ENCODE measurements around the gene APOA5. TPM values are rescaled to one million over a fixed set of nuclear protein-coding genes. Genes with fewer than 3 reads are reported as not detected.
"Not testable (repeated sequence)": the region's sequence is repeated elsewhere in the genome, so short reads cannot be mapped to it uniquely, and the experiment has no call there.

APOA5 gene
- total RNA-seq, 1 donor from 2014 or later, result not detected

DNA sequence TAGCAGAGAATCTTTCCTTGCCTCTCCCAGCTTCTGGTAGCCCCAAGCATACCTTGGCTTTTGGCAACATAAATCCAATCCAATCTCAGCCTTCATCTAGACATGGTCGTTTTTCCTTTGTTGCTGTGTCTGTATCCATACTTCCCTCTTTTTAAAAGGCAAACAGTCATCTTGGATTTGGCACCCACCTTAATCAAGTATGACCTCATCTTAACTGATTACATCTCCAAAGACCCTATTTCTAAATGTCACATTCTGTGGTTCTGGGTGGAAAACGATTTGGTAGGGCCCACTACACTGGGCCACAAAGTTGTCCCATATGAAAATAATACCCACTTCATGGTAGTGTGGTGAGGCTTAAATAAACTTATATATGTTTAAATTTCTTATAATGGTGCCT, 19.7 kb downstream of the APOA5 start:
- intact Hi-C loops (cut with DNase I), result no loop called here
- H3K9me3 ChIP-seq, result no peaks in the 10 kb centered on the region
- peaks cover 0 to 7% of the 10 kb centered on the region in 2 donors for H3K36me3 ChIP-seq
- TF ChIP-seq, protein P1, sequence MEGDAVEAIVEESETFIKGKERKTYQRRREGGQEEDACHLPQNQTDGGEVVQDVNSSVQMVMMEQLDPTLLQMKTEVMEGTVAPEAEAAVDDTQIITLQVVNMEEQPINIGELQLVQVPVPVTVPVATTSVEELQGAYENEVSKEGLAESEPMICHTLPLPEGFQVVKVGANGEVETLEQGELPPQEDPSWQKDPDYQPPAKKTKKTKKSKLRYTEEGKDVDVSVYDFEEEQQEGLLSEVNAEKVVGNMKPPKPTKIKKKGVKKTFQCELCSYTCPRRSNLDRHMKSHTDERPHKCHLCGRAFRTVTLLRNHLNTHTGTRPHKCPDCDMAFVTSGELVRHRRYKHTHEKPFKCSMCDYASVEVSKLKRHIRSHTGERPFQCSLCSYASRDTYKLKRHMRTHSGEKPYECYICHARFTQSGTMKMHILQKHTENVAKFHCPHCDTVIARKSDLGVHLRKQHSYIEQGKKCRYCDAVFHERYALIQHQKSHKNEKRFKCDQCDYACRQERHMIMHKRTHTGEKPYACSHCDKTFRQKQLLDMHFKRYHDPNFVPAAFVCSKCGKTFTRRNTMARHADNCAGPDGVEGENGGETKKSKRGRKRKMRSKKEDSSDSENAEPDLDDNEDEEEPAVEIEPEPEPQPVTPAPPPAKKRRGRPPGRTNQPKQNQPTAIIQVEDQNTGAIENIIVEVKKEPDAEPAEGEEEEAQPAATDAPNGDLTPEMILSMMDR (IDR thresholded peaks at IDR 0.05), result no peak
- TF ChIP-seq POLR2AphosphoS5 (IDR thresholded peaks at IDR 0.05; ENCODE audit: insufficient read depth in 1 of 2, low read depth in 1 of 2) (no peak), POLR2A (IDR thresholded peaks at IDR 0.05) (no peak)
- H3K27me3 ChIP-seq, result no peaks in the 10 kb centered on the region
- DNase-seq (ENCODE audit: extremely low spot score in 2 of 2), result no peak
- peaks cover 25% of the 10 kb centered on the region for H3K4me1 ChIP-seq
- peak overlapping the region; percentile 72 to 88 for H3K4me3 ChIP-seq
- H3K27ac ChIP-seq, result peak overlapping the region; percentile 89

DNA sequence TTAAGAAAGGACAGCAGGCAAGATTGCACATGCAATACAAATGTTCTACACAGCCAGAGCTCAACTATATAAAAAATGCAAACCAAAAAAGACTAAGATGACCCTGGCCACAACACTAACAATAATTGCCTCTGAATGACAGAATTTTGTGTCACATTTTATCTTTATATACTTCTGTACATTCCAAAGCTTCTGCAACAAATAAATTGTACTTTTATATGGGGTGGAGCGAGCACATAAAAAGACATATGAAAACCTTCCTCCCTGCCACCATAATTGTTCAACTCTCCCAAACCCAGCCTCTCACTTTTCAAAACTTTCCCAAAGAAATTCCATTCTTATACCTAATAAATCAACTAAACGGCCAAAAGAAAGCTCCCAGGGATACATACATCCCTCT, 29.5 kb downstream of the APOA5 start:
- no peaks in the 10 kb centered on the region for H3K27me3 ChIP-seq
- peaks cover 8 to 68% of the 10 kb centered on the region in 2 donors for H3K36me3 ChIP-seq
- H3K4me3 ChIP-seq, result no peak overlapping the region
- intact Hi-C loops (cut with DNase I), result no loop called here
- H3K9me3 ChIP-seq, result no peaks in the 10 kb centered on the region
- TF ChIP-seq POLR2A (IDR thresholded peaks at IDR 0.05) (no peak), POLR2AphosphoS5 (IDR thresholded peaks at IDR 0.05; ENCODE audit: insufficient read depth in 1 of 2, low read depth in 1 of 2) (no peak)
- TF ChIP-seq, protein P1 (IDR thresholded peaks at IDR 0.05), result no peak
- DNase-seq (ENCODE audit: extremely low spot score in 2 of 2), result no peak
- H3K4me1 ChIP-seq, result no peaks in the 10 kb centered on the region
- no peak overlapping the region for H3K27ac ChIP-seq

DNA sequence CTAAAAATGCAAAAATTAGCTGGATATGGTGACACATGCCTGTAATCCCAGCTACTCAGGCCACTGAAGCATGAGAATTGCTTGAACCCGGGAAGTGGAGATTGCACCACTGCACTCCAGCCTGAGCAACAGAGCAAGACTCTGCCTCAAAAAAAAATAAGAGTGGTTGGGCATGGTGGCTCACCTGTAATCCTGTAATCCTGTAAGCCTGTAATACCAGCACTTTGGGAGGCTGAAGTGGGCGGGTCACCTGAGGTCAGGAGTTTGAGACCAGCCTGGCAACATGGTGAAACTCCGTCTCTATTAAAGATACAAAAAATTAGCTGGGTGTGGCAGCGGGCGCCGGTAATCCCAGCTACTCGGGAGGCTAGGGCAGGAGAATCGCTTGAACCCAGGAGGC, 35.6 kb downstream of the APOA5 start:
- H3K9me3 ChIP-seq; intact Hi-C loops (cut with DNase I); H3K27me3 ChIP-seq; H3K4me3 ChIP-seq; DNase-seq (ENCODE audit: extremely low spot score in 2 of 2); H3K27ac ChIP-seq; H3K4me1 ChIP-seq: not testable (repeated sequence)
- peaks cover 8 to 66% of the 10 kb centered on the region in 2 donors for H3K36me3 ChIP-seq

DNA sequence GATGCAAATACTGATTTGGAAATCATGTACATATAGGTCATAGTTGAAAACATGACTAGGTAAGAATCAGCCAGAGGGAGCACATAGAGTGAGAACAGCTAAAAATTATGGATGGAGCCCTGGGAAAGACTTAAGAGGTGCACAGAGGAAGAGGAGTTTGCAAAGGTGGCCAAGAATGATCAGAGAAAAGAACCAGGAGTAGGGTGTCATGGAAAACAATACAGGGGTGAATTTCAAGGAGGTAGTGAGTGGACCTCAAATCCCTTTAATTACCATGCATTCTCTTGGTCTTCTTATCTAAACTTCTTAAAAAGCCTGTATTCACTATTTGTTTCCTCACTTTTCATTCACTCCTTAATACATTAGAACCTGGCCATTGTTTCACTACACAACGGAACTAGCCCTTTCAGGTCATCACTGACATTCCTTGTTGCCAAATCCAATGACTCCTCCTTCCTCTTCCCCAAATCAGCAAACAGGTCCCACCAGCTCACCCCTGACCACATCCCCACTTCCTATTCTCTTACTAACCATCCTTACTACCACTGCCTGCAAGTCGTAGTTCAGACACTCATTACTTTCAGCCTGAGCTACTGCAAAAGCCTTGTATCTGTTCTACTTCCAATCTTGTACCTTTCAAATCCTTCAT, 41.5 kb downstream of the APOA5 start:
- TF ChIP-seq POLR2A (IDR thresholded peaks at IDR 0.05) (no peak), POLR2AphosphoS5 (IDR thresholded peaks at IDR 0.05; ENCODE audit: insufficient read depth in 1 of 2, low read depth in 1 of 2) (no peak)
- TF ChIP-seq, protein P1 (IDR thresholded peaks at IDR 0.05), result no peak
- intact Hi-C loops (cut with DNase I), result no loop called here
- no peaks in the 10 kb centered on the region for H3K27me3 ChIP-seq
- H3K27ac ChIP-seq, result no peak overlapping the region
- H3K9me3 ChIP-seq, result no peaks in the 10 kb centered on the region
- no peaks in the 10 kb centered on the region for H3K4me1 ChIP-seq
- peaks cover 3 to 25% of the 10 kb centered on the region in 2 donors for H3K36me3 ChIP-seq
- H3K4me3 ChIP-seq, result no peak overlapping the region
- no peak for DNase-seq (ENCODE audit: extremely low spot score in 2 of 2)

DNA sequence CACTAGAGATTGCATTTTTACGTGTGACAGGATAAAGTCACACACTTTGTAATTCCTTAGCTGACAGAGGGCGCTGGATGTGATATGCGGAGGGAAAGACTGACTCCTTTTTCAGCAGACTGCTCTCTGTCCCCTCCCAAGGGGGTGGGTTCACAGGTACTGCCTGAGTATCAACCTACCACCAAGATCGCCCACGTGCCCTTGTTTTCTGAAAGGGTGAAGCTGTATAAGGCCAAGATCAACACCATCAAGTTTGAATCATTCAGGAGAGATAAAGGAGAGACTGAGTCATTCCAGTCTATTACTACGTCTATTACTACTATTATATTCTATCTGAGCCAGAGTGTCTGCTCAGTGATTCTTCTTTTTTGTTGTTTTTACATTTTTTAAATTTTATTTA, 49.6 kb downstream of the APOA5 start:
- Histone ChIP-seq H3K4me3 (no peak overlapping the region), H3K4me1 (no peaks in the 10 kb centered on the region), H3K27ac (no peak overlapping the region), H3K36me3 (no peaks in the 10 kb centered on the region), H3K27me3 (no peaks in the 10 kb centered on the region), H3K9me3 (no peaks in the 10 kb centered on the region)
- intact Hi-C loops (cut with DNase I), result no loop called here
- TF ChIP-seq, protein P1 (IDR thresholded peaks at IDR 0.05), result no peak
- TF ChIP-seq POLR2AphosphoS5 (IDR thresholded peaks at IDR 0.05; ENCODE audit: insufficient read depth in 1 of 2, low read depth in 1 of 2), result no peak
- no peak for TF ChIP-seq POLR2A (IDR thresholded peaks at IDR 0.05)
- no peak for DNase-seq (ENCODE audit: extremely low spot score in 2 of 2)

Measured in vagina (tissue), 2 donors.